HS-5 (cell line): ENCODE measurements around the gene TIAM1.

ENCODE experiments used
- DNase-seq: peaks from one replicate; pipeline ENCODE4 v3.0.0-alpha.2; 2012; ENCODE audit warnings: low read depth

Gene TIAM1, protein sequence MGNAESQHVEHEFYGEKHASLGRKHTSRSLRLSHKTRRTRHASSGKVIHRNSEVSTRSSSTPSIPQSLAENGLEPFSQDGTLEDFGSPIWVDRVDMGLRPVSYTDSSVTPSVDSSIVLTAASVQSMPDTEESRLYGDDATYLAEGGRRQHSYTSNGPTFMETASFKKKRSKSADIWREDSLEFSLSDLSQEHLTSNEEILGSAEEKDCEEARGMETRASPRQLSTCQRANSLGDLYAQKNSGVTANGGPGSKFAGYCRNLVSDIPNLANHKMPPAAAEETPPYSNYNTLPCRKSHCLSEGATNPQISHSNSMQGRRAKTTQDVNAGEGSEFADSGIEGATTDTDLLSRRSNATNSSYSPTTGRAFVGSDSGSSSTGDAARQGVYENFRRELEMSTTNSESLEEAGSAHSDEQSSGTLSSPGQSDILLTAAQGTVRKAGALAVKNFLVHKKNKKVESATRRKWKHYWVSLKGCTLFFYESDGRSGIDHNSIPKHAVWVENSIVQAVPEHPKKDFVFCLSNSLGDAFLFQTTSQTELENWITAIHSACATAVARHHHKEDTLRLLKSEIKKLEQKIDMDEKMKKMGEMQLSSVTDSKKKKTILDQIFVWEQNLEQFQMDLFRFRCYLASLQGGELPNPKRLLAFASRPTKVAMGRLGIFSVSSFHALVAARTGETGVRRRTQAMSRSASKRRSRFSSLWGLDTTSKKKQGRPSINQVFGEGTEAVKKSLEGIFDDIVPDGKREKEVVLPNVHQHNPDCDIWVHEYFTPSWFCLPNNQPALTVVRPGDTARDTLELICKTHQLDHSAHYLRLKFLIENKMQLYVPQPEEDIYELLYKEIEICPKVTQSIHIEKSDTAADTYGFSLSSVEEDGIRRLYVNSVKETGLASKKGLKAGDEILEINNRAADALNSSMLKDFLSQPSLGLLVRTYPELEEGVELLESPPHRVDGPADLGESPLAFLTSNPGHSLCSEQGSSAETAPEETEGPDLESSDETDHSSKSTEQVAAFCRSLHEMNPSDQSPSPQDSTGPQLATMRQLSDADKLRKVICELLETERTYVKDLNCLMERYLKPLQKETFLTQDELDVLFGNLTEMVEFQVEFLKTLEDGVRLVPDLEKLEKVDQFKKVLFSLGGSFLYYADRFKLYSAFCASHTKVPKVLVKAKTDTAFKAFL (N-terminal part only)

DNA sequence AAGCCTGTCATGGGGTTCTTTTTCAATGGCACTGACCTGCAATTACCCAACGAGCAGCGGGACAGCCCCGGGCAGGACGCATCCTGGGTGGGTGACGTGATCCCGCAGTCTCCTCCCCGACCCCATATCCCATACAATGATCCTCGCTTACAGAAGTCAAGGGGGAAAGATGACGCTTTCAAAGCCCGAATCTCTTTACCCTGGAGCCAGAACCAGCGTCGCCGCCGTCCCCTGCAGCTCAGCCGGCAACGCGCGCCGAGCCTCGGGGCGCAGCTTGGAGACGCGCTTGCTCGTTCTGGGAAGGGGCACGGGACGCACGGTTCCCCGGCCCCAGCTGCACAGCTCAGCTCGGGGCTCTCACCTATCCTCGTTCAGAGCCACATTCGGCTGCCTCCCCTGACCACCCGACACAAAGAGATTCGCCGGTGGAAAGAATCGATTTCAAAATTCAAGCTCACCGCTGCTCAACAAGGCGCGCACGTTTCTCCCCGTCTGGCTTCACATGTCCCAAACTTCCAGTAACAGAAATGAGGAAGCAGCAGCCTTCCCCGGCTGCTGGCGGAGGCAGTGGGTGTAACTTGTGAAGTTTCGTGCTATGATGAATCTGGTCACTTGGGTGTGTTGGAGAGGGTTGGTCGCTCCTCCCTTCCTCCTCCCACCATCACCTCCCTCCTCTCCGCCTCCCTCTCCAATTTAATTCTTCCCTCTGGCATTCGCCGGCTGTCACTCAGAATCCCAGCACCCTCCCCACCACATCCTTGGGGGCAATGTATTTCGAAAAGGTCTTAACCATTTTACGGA is at the start of gene TIAM1:
Gene TIAM1, minus strand, starts transcription at position 582 of the 801 bp plus-strand sequence. CDS start 77,289 bp downstream, outside the sequence.
- DNase-seq = peak; percentile 52

DNA sequence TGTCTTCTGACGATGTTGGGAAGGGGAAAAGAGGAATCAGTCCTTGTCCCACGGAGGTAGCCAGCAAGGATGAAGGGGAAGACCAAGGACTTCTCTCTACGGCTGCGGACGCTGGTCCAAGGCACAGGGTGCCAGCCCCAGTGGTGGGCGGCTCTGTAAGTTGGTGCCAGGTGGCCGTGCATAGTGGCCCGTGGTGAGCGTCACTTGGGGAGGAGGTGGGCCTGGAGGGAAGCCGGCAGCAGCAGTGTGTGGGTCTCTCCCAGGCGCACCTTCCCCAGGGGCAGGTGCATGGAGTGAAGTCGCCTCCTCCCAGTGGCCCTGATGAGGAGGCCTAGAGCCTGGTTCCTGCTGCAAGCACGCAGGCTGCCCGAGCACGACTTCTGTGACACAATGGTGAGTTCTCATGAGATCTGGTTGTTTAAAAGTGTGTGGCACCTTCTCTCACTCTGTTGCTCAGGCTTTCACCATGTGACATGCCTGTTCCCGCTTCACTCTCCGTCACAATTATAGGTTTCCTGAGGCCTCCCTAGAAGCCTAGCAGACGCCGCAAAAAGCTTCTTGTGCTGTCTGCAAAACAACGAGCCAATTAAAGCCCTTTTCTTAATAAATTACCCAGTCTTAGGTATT is 43.6 kb upstream of the TIAM1 start:
- no peak for DNase-seq

- no peak for DNase-seq
Measured at GRCh38 chr21:31386006-31386405, 41.9 kb upstream of the TIAM1 start.

GRCh38 chr21:31383770-31384169 is 39.7 kb upstream of the TIAM1 start:
- DNase-seq = no peak

DNA sequence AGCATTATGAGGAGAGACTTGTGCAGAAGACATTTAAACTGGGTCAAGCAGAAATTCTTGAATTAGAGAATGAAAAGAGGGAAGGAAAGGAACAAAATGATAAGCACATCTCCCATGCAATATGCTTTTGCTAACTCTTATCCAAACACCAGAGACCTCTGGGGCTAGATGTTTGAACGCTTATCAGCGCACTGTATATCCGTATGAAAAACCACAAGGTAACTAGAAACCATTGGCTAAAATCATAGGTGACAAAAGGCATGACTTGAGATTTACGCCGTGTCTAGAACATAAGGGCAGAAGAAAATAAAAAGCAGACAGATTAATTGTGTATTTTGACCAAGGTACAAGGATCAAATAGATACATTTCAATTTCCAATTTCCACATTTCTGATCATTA is 38.0 kb upstream of the TIAM1 start:
- no peak for DNase-seq

DNA sequence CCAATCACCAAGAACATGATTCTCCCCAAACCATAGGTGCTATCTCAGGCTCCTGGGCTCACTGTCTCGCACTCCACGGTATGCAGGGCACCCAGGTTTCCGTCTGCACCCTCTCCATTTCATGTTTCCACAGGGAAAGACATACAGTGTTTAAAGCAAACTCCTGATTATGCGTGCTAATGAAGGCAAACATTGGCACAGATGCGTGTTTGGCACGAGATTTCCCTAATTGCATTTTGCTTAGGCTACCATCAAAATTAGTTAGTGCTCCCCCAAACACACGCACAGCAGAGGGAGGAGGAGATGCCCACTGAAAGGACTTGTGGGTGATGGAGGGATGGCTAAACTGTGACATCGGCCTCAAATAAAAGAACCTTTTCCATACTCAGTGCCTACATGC is 32.2 kb upstream of the TIAM1 start:
- no peak for DNase-seq

DNA sequence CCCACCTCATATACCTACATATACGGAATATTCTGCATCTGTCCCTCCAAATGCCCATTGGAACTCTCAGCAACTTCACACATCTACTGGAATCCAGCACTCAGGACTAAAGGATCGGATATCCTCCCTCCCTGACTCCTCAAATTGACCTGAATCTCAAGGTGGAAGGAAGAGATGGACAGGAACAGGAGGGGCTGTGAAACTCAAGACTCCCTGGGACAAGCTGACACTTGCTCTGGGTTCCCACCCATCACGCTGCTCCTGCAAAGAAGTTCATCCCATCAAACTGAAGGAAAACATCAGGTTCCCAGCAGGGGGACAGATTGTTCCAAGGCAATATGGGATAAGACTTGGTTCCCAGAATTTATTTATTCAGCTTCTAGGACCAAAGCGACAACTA is 30.3 kb upstream of the TIAM1 start:
- DNase-seq = no peak

DNA sequence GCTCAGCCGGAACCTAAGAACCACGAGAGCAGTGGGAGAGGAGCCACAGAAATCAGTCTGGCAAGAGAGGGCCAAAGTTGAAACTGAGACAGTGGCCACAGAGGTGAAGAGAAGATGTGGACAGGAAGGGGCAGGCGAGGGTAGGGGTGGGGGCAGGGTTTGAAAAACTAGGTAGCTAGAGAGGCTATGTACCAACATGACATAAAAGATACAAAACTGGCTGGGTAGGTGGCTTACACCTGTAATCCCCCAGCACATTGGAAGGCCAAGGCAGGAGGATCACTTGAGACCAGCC is 28.4 kb upstream of the TIAM1 start:
- DNase-seq = no peak

- no peak for DNase-seq
Measured at GRCh38 chr21:31371715-31372470, 27.8 kb upstream of the TIAM1 start.

- no peak for DNase-seq
Measured at GRCh38 chr21:31370893-31371544, 27.0 kb upstream of the TIAM1 start.

DNA sequence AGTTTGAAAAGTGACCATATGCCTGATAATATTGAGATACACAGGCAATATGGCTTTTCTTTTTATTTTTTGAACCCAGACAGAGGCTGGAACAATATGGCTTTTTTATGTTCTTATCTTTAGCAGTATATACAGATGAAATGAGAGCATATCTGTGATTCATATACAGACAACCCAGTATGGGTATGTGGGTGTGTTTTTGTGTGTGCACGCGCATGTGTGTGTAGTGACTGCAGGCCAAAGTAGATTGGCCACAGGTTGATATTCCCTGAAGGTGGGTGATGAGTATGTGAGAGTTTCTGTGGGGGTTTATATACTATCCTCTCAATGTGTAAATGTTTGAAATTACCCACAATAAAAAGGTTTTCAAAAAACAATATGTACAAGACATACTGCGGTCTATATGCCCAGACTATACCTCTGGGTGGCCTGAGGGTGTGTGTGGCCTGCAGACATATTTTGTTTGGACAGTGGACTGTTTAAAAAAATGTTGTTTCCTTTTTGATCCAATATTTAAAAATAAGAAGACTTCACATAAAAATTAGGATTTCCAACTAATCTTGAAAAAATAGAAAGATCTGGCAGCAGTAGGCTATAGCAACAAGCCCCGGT is 26.3 kb upstream of the TIAM1 start:
- no peak for DNase-seq

DNA sequence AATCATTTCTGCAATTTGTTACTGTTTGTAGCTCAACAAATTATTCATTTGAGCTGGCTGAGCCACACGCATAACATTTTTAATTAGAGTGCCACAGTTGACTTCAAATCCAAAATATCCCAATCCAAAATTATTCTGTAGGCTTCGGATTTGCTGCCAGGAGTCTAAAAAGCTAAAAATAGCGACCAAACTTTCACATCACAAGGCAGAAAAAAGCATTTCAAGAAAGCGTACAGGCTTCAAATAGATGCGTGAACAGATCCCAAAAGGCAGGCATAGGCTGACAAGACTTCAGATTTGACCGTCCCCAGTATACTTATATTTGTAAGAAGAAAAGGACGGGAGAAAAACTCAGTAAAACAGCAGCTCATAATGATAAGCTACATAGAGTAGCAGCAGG is 24.3 kb upstream of the TIAM1 start:
- no peak for DNase-seq

DNA sequence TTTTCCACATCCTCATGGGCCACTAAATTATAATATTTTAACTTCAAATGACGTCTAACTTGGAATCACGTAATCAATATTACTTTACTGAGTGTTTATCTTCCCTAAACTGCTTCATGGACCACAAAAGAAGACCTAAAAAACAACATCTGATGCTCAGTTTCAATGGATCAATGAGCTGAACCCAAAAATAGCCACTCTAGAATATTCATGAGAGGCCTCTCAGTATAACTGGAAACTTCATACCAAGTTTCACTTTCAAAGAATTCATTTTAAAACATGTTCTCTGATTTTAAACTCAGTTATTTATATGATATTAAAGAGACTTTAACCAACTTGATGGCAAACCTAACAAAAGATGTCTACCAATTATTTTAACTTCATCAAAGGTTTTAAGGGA is 23.7 kb upstream of the TIAM1 start:
- DNase-seq = no peak

- DNase-seq = peak; percentile 87
Measured at GRCh38 chr21:31366825-31367224, 22.8 kb upstream of the TIAM1 start.

- no peak for DNase-seq
Measured at GRCh38 chr21:31364253-31364945, 20.3 kb upstream of the TIAM1 start.

GRCh38 chr21:31363720-31364119 is 19.7 kb upstream of the TIAM1 start:
- no peak for DNase-seq

DNA sequence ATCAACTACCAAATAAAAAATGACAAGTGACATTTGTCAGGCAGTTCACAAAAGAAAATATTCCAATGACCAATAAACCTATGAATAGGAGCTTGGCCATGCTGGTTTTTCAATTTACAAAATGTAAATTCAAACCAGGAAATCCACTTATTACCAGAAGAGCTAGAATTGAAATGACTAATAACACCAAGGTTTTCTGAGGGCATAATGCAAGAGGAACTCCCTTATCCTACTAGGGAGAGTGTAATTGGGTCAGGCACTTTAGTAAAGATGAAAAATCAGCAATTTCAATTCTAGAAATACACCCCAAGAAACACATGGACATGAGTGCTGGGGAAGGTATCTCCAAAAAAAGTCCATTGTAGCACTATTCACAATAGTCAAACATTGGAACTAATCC is 16.7 kb upstream of the TIAM1 start:
- DNase-seq = no peak

- no peak for DNase-seq
Measured at GRCh38 chr21:31358158-31358557, 14.1 kb upstream of the TIAM1 start.

- DNase-seq = no peak
Measured at GRCh38 chr21:31356440-31356839, 12.4 kb upstream of the TIAM1 start.
